Endothelial cell of umbilical vein (primary cell): ENCODE measurements around the gene VSNL1. TPM values are rescaled to one million over a fixed set of nuclear protein-coding genes. Genes with fewer than 3 reads are reported as not detected.

Experiments
- BruUV-seq: library from RNA; stranded (reverse); fragments of 400-500 nt; replicated peaks from 2 replicates; lab custom pipeline; 2021; lab: Mats Ljungman, UMichigan
- CTCF ChIA-PET: fragments of 300-600, 350-600 bp; sonication (Branson Sonifier 250); formaldehyde crosslinking; loops from one replicate; lab custom pipeline; 2021; ENCODE audit warnings: antibody characterized with exemption, inconsistent platforms; lab: Charles Lee
- POLR2A ChIA-PET: fragments of 300-600, 350-600 bp; sonication (Branson Sonifier 250); formaldehyde crosslinking; loops from one replicate; lab custom pipeline; 2021; ENCODE audit warnings: antibody characterized with exemption, inconsistent platforms; lab: Charles Lee
- DNase-seq: peaks from one replicate; pipeline ENCODE4 v3.0.0-alpha.2; 2011; ENCODE audit warnings: low read depth, low spot score
- FAIRE-seq: peaks from 2 replicates; lab custom pipeline; 2011; peaks lifted over from hg19 to GRCh38; lab: Jason Lieb, UNC
- H2AFZ ChIP-seq: 2 replicates; pipeline ENCODE4 v1.6.0; 2012; ENCODE audit warnings: low read depth, low read length, control low read depth, inconsistent platforms
- H3K27ac ChIP-seq: 2 replicates; pipeline ENCODE4 v1.5.1; 2011; ENCODE audit warnings: low read depth, mild to moderate bottlenecking, control low read depth, low read length, moderate library complexity; ENCODE audit not compliant: insufficient read depth
- H3K27me3 ChIP-seq, 2 experiments: 2 replicates each; pipeline versions ENCODE4 v1.6.0 to v1.6.1; 2011; ENCODE audit warnings: low read length in 2 of 2, mixed read lengths in 1 of 2; ENCODE audit not compliant: control insufficient read depth in 2 of 2, insufficient read depth in 2 of 2
- H3K36me3 ChIP-seq, 2 experiments: 2 replicates in 1 of 2; 3 replicates in 1 of 2; pipeline ENCODE4 v1.5.1; 2011; ENCODE audit warnings: low read length in 2 of 2, mild to moderate bottlenecking in 1 of 2, moderate library complexity in 1 of 2; ENCODE audit not compliant: control insufficient read depth in 2 of 2, insufficient read depth in 2 of 2; ENCODE audit errors: extremely low read depth in 1 of 2
- H3K4me1 ChIP-seq: 3 replicates; pipeline ENCODE4 v1.5.1; 2011; ENCODE audit warnings: mild to moderate bottlenecking, low read length; ENCODE audit not compliant: control insufficient read depth, insufficient read depth; ENCODE audit errors: extremely low read depth
- H3K4me2 ChIP-seq: 2 replicates; pipeline ENCODE4 v1.6.1; 2011; ENCODE audit warnings: low read length, control low read depth, mixed read lengths; ENCODE audit not compliant: insufficient read depth
- H3K4me3 ChIP-seq, 3 experiments: fragments of 200-600 bp in 1 of 3; sonication (generic), shearing (Covaris generic) in 1 of 3; replicated peaks in 1 of 3; 2 replicates each; pipeline ENCODE4 v1.5.1; 2011 to 2016; ENCODE audit warnings: control low read depth in 3 of 3, low read length in 3 of 3, mild to moderate bottlenecking in 2 of 3, inconsistent platforms in 1 of 3, low read depth in 1 of 3, moderate library complexity in 1 of 3; ENCODE audit not compliant: insufficient read depth in 1 of 3
- H3K79me2 ChIP-seq: 2 replicates; pipeline ENCODE4 v1.6.0; 2012; ENCODE audit warnings: low read length, inconsistent platforms; ENCODE audit not compliant: control insufficient read depth, insufficient read depth
- H3K9ac ChIP-seq: replicated peaks from 2 replicates; pipeline ENCODE3; 2011; ENCODE audit warnings: low read length, control low read depth; ENCODE audit not compliant: insufficient read depth; ENCODE audit errors: extremely low read depth
- H3K9me1 ChIP-seq: replicated peaks from 3 replicates; pipeline ENCODE4 v1.6.0; 2011; ENCODE audit warnings: mild to moderate bottlenecking, low read length; ENCODE audit not compliant: control insufficient read depth, insufficient read depth; ENCODE audit errors: extremely low read depth
- H3K9me3 ChIP-seq: replicated peaks from 2 replicates; pipeline ENCODE4 v1.5.1; 2012; ENCODE audit warnings: low read length, inconsistent platforms; ENCODE audit not compliant: control insufficient read depth, insufficient read depth
- H4K20me1 ChIP-seq: replicated peaks from 2 replicates; pipeline ENCODE3; 2011; ENCODE audit warnings: mild to moderate bottlenecking, low read length; ENCODE audit not compliant: control insufficient read depth, insufficient read depth; ENCODE audit errors: extremely low read depth
- CTCF ChIP-seq, 2 donors: IDR thresholded peaks; 1 replicate in 1 of 2; 2 replicates in 1 of 2; pipeline ENCODE4 v1.5.1; 2011; ENCODE audit warnings: low read length in 2 of 2, mild to moderate bottlenecking in 2 of 2, moderate library complexity in 2 of 2, control low read depth in 1 of 2, inconsistent platforms in 1 of 2, low read depth in 1 of 2; ENCODE audit not compliant: insufficient read depth in 1 of 2; ENCODE audit errors: extremely low read depth in 1 of 2
- EZH2 ChIP-seq: IDR thresholded peaks from 2 replicates; pipeline ENCODE4 v1.6.1; 2012; ENCODE audit warnings: borderline replicate concordance, low read depth, mild to moderate bottlenecking, moderate library complexity, low read length, inconsistent platforms; ENCODE audit not compliant: severe bottlenecking
- FOS ChIP-seq: IDR thresholded peaks from 2 replicates; pipeline ENCODE4 v1.6.1; 2011; ENCODE audit warnings: mild to moderate bottlenecking, low read length, moderate library complexity, borderline replicate concordance; ENCODE audit not compliant: insufficient read depth
- GATA2 ChIP-seq: IDR thresholded peaks from 2 replicates; pipeline ENCODE4 v1.7.0; 2011; ENCODE audit warnings: low read depth, mild to moderate bottlenecking, moderate library complexity, mixed read lengths, low read length; ENCODE audit not compliant: insufficient read length, insufficient read depth
- JUN ChIP-seq: IDR thresholded peaks from 2 replicates; pipeline ENCODE4 v1.6.1; 2011; ENCODE audit warnings: borderline replicate concordance, low read depth; ENCODE audit not compliant: insufficient read length, insufficient read depth
- MAX ChIP-seq: IDR thresholded peaks from 2 replicates; pipeline ENCODE4 v1.6.1; 2011; ENCODE audit not compliant: insufficient read depth, insufficient read length
- MYC ChIP-seq: IDR thresholded peaks from one replicate; pipeline ENCODE4 v1.6.1; 2011; ENCODE audit warnings: mild to moderate bottlenecking, low read depth, low read length
- POLR2A ChIP-seq: IDR thresholded peaks from 2 replicates; pipeline ENCODE4 v1.6.1; 2012; ENCODE audit warnings: low read depth, mild to moderate bottlenecking, control low read depth, low read length
- POLR2AphosphoS5 ChIP-seq: IDR thresholded peaks from 2 replicates; pipeline ENCODE4 v1.6.1; 2012; ENCODE audit warnings: low read depth, mild to moderate bottlenecking, control low read depth, low read length, moderate library complexity; ENCODE audit not compliant: insufficient read depth
- dilution Hi-C: fragments of 300-500 bp; cut with MboI; formaldehyde crosslinking; loops from one replicate; pipeline ENCODE4 v1.15.0; 2019; ENCODE audit warnings: low sequenced_read_pairs; ENCODE audit not compliant: extremely low pct_ligation_motif_present
- intact Hi-C: fragments of 100-400 bp; cut with micrococcal nuclease; formaldehyde crosslinking; loops from one replicate; pipeline ENCODE4 v1.10.0; 2022
- polyA plus RNA-seq, 4 experiments: library from polyadenylated mRNA; depleted of rRNA in 3 of 4; stranded (reverse) in 3 of 4; unstranded in 1 of 4; fragments of >200 nt; gene quantifications; 2 replicates each; pipeline versions ENCODE4 v1.2.1 to v1.2.3, GENCODE V29; 2011 to 2012; ENCODE audit warnings: missing spikeins in 1 of 4
- total RNA-seq: library from RNA; stranded (reverse); gene quantifications from 2 replicates; pipeline ENCODE4 v1.2.3, GENCODE V29; 2021

Gene VSNL1
- total and polyA plus RNA-seq, 2 donors (not counting 3 experiments of a cell fraction or from before 2014, with no cell fraction given): not detected

- Histone ChIP-seq H2AFZ (no peak overlapping the region), H3K27me3 (no peaks in the 10 kb centered on the region), H3K9me3 (no peaks in the 10 kb centered on the region), H3K4me1 (no peaks in the 10 kb centered on the region), H3K9ac (no peak overlapping the region), H3K79me2 (no peaks in the 10 kb centered on the region), H3K4me2 (no peak overlapping the region), H3K36me3 (no peaks in the 10 kb centered on the region), H3K9me1 (no peaks in the 10 kb centered on the region), H3K27ac (no peak overlapping the region), H4K20me1 (no peaks in the 10 kb centered on the region), H3K4me3 (no peak overlapping the region)
- POLR2A ChIA-PET: no interaction called here
- CTCF ChIA-PET: interaction anchor here (2.1 kb wide), 1 partner anchor 61 kb away, joined by 5 read pairs; no protein-coding TSS in a partner anchor
- FAIRE-seq (no peak), DNase-seq (no peak)
- intact Hi-C loops: no loop called here
- no peak for TF ChIP-seq MAX
- no peak for TF ChIP-seq MYC
- TF ChIP-seq EZH2: no peak
- TF ChIP-seq POLR2AphosphoS5: no peak
- TF ChIP-seq JUN: no peak
- TF ChIP-seq GATA2: no peak
- TF ChIP-seq FOS: no peak
- no peak for TF ChIP-seq POLR2A
- no peak for TF ChIP-seq CTCF (IDR thresholded peaks at IDR 0.05; ENCODE audit: extremely low read depth in 1 of 2, insufficient read depth in 1 of 2, low read depth in 1 of 2, low read length in 2 of 2)
- dilution Hi-C loops: no loop called here
- BruUV-seq: no TSS peak
Observed at GRCh38 chr2:17610521-17610920, 70.0 kb downstream of the VSNL1 start.
